ENCODE measurements around the gene ANKRD12. TPM values are rescaled to one million over a fixed set of nuclear protein-coding genes. Genes with fewer than 3 reads are reported as not detected.
A peak's percentile ranks its signal among the peaks of the same experiment; 100 is the strongest.

ANKRD12 gene
- total RNA-seq, 1 experiment from 2014 or later = 23.5 TPM

- no peaks in the 10 kb centered on the region for H3K9me2 ChIP-seq (ENCODE audit: insufficient read depth)
- intact Hi-C loops (cut with micrococcal nuclease) = no loop called here
- no peak overlapping the region for H3K27ac ChIP-seq (ENCODE audit: low read depth, low read length)
- H3K36me3 ChIP-seq (ENCODE audit: control insufficient read depth in 1 of 2, insufficient read depth in 2 of 2, low read length in 2 of 2) = no peaks in the 10 kb centered on the region; a peak in 1 of 4 replicates
- CTCF ChIA-PET = no interaction called here
- H4K20me1 ChIP-seq (ENCODE audit: insufficient read depth) = no peaks in the 10 kb centered on the region
- POLR2A ChIA-PET = no interaction called here
- no peak overlapping the region for H2AFZ ChIP-seq (ENCODE audit: low read depth, low read length, poor library complexity, severe bottlenecking)
- no peaks in the 10 kb centered on the region for H3K4me1 ChIP-seq (ENCODE audit: control insufficient read depth in 1 of 2, insufficient read depth in 2 of 2, low read length in 2 of 2)
- TF ChIP-seq SIN3A (IDR thresholded peaks at IDR 0.05; ENCODE audit: low read depth) (no peak), EZH2 (IDR thresholded peaks at IDR 0.05) (no peak), ELF1 (IDR thresholded peaks at IDR 0.05; ENCODE audit: borderline replicate concordance, low read depth) (no peak), CBX3 (IDR thresholded peaks at IDR 0.05; ENCODE audit: low read depth) (no peak), EZH2phosphoT487 (IDR thresholded peaks at IDR 0.05; ENCODE audit: borderline replicate concordance) (no peak), FOSL1 (IDR thresholded peaks at IDR 0.05; ENCODE audit: low read depth) (no peak)
- TF ChIP-seq, protein P1, sequence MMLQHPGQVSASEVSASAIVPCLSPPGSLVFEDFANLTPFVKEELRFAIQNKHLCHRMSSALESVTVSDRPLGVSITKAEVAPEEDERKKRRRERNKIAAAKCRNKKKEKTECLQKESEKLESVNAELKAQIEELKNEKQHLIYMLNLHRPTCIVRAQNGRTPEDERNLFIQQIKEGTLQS (IDR thresholded peaks at IDR 0.05) = no peak
- TF ChIP-seq, protein P2, sequence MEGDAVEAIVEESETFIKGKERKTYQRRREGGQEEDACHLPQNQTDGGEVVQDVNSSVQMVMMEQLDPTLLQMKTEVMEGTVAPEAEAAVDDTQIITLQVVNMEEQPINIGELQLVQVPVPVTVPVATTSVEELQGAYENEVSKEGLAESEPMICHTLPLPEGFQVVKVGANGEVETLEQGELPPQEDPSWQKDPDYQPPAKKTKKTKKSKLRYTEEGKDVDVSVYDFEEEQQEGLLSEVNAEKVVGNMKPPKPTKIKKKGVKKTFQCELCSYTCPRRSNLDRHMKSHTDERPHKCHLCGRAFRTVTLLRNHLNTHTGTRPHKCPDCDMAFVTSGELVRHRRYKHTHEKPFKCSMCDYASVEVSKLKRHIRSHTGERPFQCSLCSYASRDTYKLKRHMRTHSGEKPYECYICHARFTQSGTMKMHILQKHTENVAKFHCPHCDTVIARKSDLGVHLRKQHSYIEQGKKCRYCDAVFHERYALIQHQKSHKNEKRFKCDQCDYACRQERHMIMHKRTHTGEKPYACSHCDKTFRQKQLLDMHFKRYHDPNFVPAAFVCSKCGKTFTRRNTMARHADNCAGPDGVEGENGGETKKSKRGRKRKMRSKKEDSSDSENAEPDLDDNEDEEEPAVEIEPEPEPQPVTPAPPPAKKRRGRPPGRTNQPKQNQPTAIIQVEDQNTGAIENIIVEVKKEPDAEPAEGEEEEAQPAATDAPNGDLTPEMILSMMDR (IDR thresholded peaks at IDR 0.05 in 2 of 3, conservative IDR thresholded peaks at IDR 0.05 in 1 of 3; ENCODE audit: borderline replicate concordance in 1 of 3, insufficient read depth in 1 of 3, low read depth in 2 of 3, low read length in 2 of 3) = no peak
- no peak overlapping the region for H3K4me3 ChIP-seq (replicated peaks in 1 of 2; ENCODE audit: low read depth in 1 of 2, low read length in 2 of 2)
- RAD21 ChIA-PET (ENCODE audit: low non-redundant PET in 1 of 2, low total read pairs in 2 of 2, uncharacterized antibody in 2 of 2, unreplicated experiment in 2 of 2) = no interaction called here
- BruUV-seq (replicated peaks) = TSS peak; percentile 18
- H3K79me2 ChIP-seq (ENCODE audit: insufficient read depth, low read length) = no peaks in the 10 kb centered on the region
- DNase-seq (ENCODE audit: low read depth, low spot score) = no peak
- ATAC-seq = no peak
- no peaks in the 10 kb centered on the region for H3K9me3 ChIP-seq (ENCODE audit: control insufficient read depth in 1 of 2, insufficient read depth in 1 of 2, low read depth in 1 of 2, low read length in 2 of 2)
- no peak overlapping the region for H3K9ac ChIP-seq (ENCODE audit: low read length)
- H3K4me2 ChIP-seq (ENCODE audit: low read length) = no peak overlapping the region
- no peaks in the 10 kb centered on the region for H3K27me3 ChIP-seq (ENCODE audit: insufficient read depth, low read length)
These were observed 145.2 kb downstream of the ANKRD12 start for GRCh38 chr18:9281780-9282179.

- POLR2A ChIA-PET = no interaction called here
- CTCF ChIA-PET = no interaction called here
- Histone ChIP-seq H3K27ac (ENCODE audit: low read depth, low read length) (no peak overlapping the region), H3K79me2 (ENCODE audit: insufficient read depth, low read length) (no peaks in the 10 kb centered on the region), H3K36me3 (ENCODE audit: control insufficient read depth in 1 of 2, insufficient read depth in 2 of 2, low read length in 2 of 2) (no peaks in the 10 kb centered on the region; a peak in 1 of 4 replicates), H3K4me3 (replicated peaks in 1 of 2; ENCODE audit: low read depth in 1 of 2, low read length in 2 of 2) (no peak overlapping the region), H3K4me1 (ENCODE audit: control insufficient read depth in 1 of 2, insufficient read depth in 2 of 2, low read length in 2 of 2) (no peaks in the 10 kb centered on the region), H3K27me3 (ENCODE audit: insufficient read depth, low read length) (no peaks in the 10 kb centered on the region), H4K20me1 (ENCODE audit: insufficient read depth) (no peaks in the 10 kb centered on the region), H3K9me3 (ENCODE audit: control insufficient read depth in 1 of 2, insufficient read depth in 1 of 2, low read depth in 1 of 2, low read length in 2 of 2) (no peaks in the 10 kb centered on the region), H3K9me2 (ENCODE audit: insufficient read depth) (no peaks in the 10 kb centered on the region), H3K4me2 (ENCODE audit: low read length) (no peak overlapping the region), H2AFZ (ENCODE audit: low read depth, low read length, poor library complexity, severe bottlenecking) (no peak overlapping the region), H3K9ac (ENCODE audit: low read length) (no peak overlapping the region)
- RAD21 ChIA-PET (ENCODE audit: low non-redundant PET in 1 of 2, low total read pairs in 2 of 2, uncharacterized antibody in 2 of 2, unreplicated experiment in 2 of 2) = no interaction called here
- TF ChIP-seq, protein P1 (IDR thresholded peaks at IDR 0.05) = no peak
- TF ChIP-seq, protein P3, sequence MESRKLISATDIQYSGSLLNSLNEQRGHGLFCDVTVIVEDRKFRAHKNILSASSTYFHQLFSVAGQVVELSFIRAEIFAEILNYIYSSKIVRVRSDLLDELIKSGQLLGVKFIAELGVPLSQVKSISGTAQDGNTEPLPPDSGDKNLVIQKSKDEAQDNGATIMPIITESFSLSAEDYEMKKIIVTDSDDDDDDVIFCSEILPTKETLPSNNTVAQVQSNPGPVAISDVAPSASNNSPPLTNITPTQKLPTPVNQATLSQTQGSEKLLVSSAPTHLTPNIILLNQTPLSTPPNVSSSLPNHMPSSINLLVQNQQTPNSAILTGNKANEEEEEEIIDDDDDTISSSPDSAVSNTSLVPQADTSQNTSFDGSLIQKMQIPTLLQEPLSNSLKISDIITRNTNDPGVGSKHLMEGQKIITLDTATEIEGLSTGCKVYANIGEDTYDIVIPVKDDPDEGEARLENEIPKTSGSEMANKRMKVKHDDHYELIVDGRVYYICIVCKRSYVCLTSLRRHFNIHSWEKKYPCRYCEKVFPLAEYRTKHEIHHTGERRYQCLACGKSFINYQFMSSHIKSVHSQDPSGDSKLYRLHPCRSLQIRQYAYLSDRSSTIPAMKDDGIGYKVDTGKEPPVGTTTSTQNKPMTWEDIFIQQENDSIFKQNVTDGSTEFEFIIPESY (IDR thresholded peaks at IDR 0.05; ENCODE audit: extremely low read depth, insufficient replicate concordance, low read length) = no peak
- DNase-seq (ENCODE audit: low read depth, low spot score) (no peak), ATAC-seq (no peak)
- BruUV-seq (replicated peaks) = no TSS peak
- intact Hi-C loops (cut with micrococcal nuclease) = no loop called here
These were observed 147.2 kb downstream of the ANKRD12 start for GRCh38 chr18:9283791-9284190.
